HFFc6 (cell line): ENCODE measurements around the gene ARHGEF7. TPM values are rescaled to one million over a fixed set of nuclear protein-coding genes. Genes with fewer than 3 reads are reported as not detected.
A peak's percentile ranks its signal among the peaks of the same experiment; 100 is the strongest.

Experiments used
- DNase-seq: peaks from one replicate; pipeline ENCODE4 v3.0.0-alpha.2; 2018
- H3K27ac Mint-ChIP-seq: 2 replicates; pipeline ENCODE4 v1.8.0; 2020; ENCODE audit warnings: mild to moderate bottlenecking, mixed read lengths
- H3K27me3 Mint-ChIP-seq: 2 replicates; pipeline ENCODE4 v1.8.0; 2021; ENCODE audit warnings: mild to moderate bottlenecking, moderate library complexity, mixed read lengths; ENCODE audit not compliant: insufficient read depth
- H3K36me3 Mint-ChIP-seq: 2 replicates; pipeline ENCODE4 v1.8.0; 2021; ENCODE audit warnings: low read depth, mixed read lengths
- H3K4me1 Mint-ChIP-seq: 2 replicates; pipeline ENCODE4 v1.8.0; 2020; ENCODE audit warnings: low read depth, mixed read lengths
- H3K4me3 Mint-ChIP-seq: 2 replicates; pipeline ENCODE4 v1.8.0; 2020; ENCODE audit warnings: mild to moderate bottlenecking, moderate library complexity, mixed read lengths
- H3K9me3 Mint-ChIP-seq: 2 replicates; pipeline ENCODE4 v1.8.0; 2020; ENCODE audit warnings: mild to moderate bottlenecking, mixed read lengths
- CTCF ChIP-seq: fragments of 200-600 bp; sonication (generic); IDR thresholded peaks from 2 replicates; pipeline ENCODE4 v1.5.0; 2021; ENCODE audit warnings: antibody characterized with exemption, mild to moderate bottlenecking
- total RNA-seq, 6 experiments: library from RNA; stranded (reverse); fragmentation: NEBNext Ultra II Directional; extraction: Animal tissue kit (Norgen Biotek cat#: 25700); gene quantifications; 2 replicates in 1 of 6; 3 replicates in 5 of 6; pipeline ENCODE4 v1.2.3, GENCODE V29; 2021

The ARHGEF7 gene
- total RNA-seq, 6 experiments from 2014 or later = 32.3 to 38.1 (median 35.0) TPM

DNA sequence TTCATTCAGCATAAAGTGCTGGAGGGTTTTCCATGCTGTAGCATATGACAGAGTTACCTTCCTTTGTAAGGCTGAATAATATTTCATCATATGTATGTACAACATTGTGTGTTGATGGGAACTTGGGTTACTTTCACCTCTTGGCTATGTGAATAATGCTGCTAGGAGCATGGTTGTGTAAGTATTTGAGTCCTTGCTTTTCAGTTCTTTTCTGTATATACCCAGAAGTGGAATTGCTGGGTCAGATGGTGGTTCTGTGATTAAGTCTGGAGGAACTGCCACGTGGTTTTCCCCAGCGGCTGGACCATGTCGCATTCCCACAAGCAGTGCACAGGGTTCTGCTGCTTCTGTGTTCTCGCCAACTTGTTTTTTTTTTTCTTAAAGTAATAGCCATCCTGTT, 104.2 kb downstream of the ARHGEF7 start:
- DNase-seq = peak; percentile 59
- Mint-ChIP-seq H3K4me1 (peaks cover 32% of the 10 kb centered on the region), H3K27ac (peak overlapping the region; percentile 81), H3K36me3 (0 out of 2 replicates have a peak, but pooled peaks cover 8% of the 10 kb centered on the region), H3K27me3 (no peaks in the 10 kb centered on the region), H3K9me3 (no peaks in the 10 kb centered on the region), H3K4me3 (0 out of 2 replicates have a peak overlapping the region, but pooled peaks have one; percentile 20)
- TF ChIP-seq CTCF = no peak

GRCh38 chr13:111219950-111220349, 104.8 kb downstream of the ARHGEF7 start:
- H3K9me3 Mint-ChIP-seq = no peaks in the 10 kb centered on the region
- peaks cover 32% of the 10 kb centered on the region for H3K4me1 Mint-ChIP-seq
- TF ChIP-seq CTCF = no peak
- H3K27me3 Mint-ChIP-seq = no peaks in the 10 kb centered on the region
- H3K27ac Mint-ChIP-seq = no peak overlapping the region; the same call in 1 of the 2 replicates
- DNase-seq = no peak
- no peak overlapping the region for H3K4me3 Mint-ChIP-seq
- 0 out of 2 replicates have a peak, but pooled peaks cover 8% of the 10 kb centered on the region for H3K36me3 Mint-ChIP-seq

DNA sequence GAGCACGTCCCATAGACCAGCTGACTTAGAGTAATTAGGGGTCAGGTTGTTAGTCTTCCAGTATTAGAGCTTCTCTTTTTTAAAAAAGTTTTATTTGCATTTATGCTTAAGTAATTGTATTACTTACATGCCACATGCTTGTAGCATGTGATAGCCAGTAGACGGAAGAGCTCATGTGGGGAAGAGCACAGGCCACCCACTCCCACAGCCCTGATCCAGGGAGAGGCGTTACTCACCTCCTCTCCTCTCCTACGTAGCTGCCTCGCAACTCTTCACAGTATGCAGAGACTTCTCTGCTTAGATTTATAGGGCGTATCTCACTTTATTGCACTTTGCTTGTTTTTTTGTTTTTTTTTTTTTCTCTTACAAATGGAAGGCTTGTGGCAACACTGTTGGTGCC, 110.1 kb downstream of the ARHGEF7 start:
- no peak overlapping the region for H3K27ac Mint-ChIP-seq
- no peaks in the 10 kb centered on the region for H3K9me3 Mint-ChIP-seq
- TF ChIP-seq CTCF = no peak
- H3K36me3 Mint-ChIP-seq = peaks cover 5% of the 10 kb centered on the region
- DNase-seq = no peak
- H3K4me3 Mint-ChIP-seq = no peak overlapping the region
- no peaks in the 10 kb centered on the region; the same call in 1 of the 2 replicates for H3K27me3 Mint-ChIP-seq
- peaks cover 22% of the 10 kb centered on the region for H3K4me1 Mint-ChIP-seq

- DNase-seq = no peak
- H3K36me3 Mint-ChIP-seq = peaks cover 5% of the 10 kb centered on the region
- H3K27ac Mint-ChIP-seq = no peak overlapping the region
- H3K4me3 Mint-ChIP-seq = no peak overlapping the region
- no peaks in the 10 kb centered on the region; the same call in 1 of the 2 replicates for H3K27me3 Mint-ChIP-seq
- TF ChIP-seq CTCF = no peak
- peaks cover 21% of the 10 kb centered on the region for H3K4me1 Mint-ChIP-seq
- no peaks in the 10 kb centered on the region for H3K9me3 Mint-ChIP-seq
Observed at GRCh38 chr13:111225810-111226546, 110.9 kb downstream of the ARHGEF7 start.

GRCh38 chr13:111227405-111227804, 112.3 kb downstream of the ARHGEF7 start:
- no peak overlapping the region for H3K4me3 Mint-ChIP-seq
- no peak for DNase-seq
- peaks cover 25% of the 10 kb centered on the region for H3K4me1 Mint-ChIP-seq
- no peak overlapping the region for H3K27ac Mint-ChIP-seq
- H3K27me3 Mint-ChIP-seq = peaks cover 3% of the 10 kb centered on the region
- peaks cover 5% of the 10 kb centered on the region for H3K36me3 Mint-ChIP-seq
- no peak for TF ChIP-seq CTCF
- H3K9me3 Mint-ChIP-seq = no peaks in the 10 kb centered on the region
